Breast epithelium (tissue), 4 donors: ENCODE results near the gene ABCC4. TPM values are rescaled to one million over a fixed set of nuclear protein-coding genes. Genes with fewer than 3 reads are reported as not detected.

Source experiments
- DNase-seq, 2 donors: peaks; one replicate each; pipeline ENCODE4 v3.0.0-alpha.2; 2019; ENCODE audit warnings: low spot score in 2 of 2
- H3K27ac ChIP-seq, 2 donors: fragments of 200-600 bp; sonication (generic) in 1 of 2; one replicate each; pipeline ENCODE4 v1.5.1; 2016 to 2019; ENCODE audit warnings: mild to moderate bottlenecking in 1 of 2
- H3K27me3 ChIP-seq, 2 donors: fragments of 200-600 bp; sonication (generic) in 1 of 2; one replicate each; pipeline versions ENCODE4 v1.5.1 to v1.6.0; 2017 to 2019; ENCODE audit warnings: control low read depth in 1 of 2, mild to moderate bottlenecking in 1 of 2
- H3K36me3 ChIP-seq: fragments of 200-600 bp; one replicate; pipeline ENCODE4 v1.5.1; 2019
- H3K4me1 ChIP-seq, 2 donors: fragments of 200-600 bp; sonication (generic); one replicate each; pipeline ENCODE4 v1.5.1; 2016 to 2019; ENCODE audit warnings: control low read depth in 1 of 2
- H3K4me3 ChIP-seq, 3 donors: fragments of 200-600 bp; sonication (generic); 1 replicate in 2 of 3; 2 replicates in 1 of 3; pipeline ENCODE4 v1.5.1; 2016 to 2019; ENCODE audit warnings: mild to moderate bottlenecking in 3 of 3, moderate library complexity in 2 of 3
- H3K9me3 ChIP-seq, 2 donors: fragments of 200-600 bp; sonication (generic) in 1 of 2; one replicate each; pipeline ENCODE4 v1.5.1; 2016 to 2019; ENCODE audit warnings: control low read depth in 1 of 2
- POLR2A ChIP-seq: fragments of 450-650 bp; IDR thresholded peaks from one replicate; pipeline ENCODE4 v1.6.1; 2016; ENCODE audit warnings: antibody characterized with exemption, mild to moderate bottlenecking, moderate library complexity
- POLR2AphosphoS5 ChIP-seq, 3 donors: sonication (generic); formaldehyde crosslinking; IDR thresholded peaks; one replicate each; pipeline ENCODE4 v1.6.1; 2017; ENCODE audit warnings: antibody characterized with exemption in 3 of 3
- intact Hi-C: fragments of 100-400 bp; cut with DNase I; formaldehyde crosslinking; loops from one replicate; pipeline ENCODE4 v1.15.1; 2023; ENCODE audit warnings: low total_unique reads
- total RNA-seq, 3 donors: library from RNA; depleted of rRNA; stranded (reverse); fragments of >200 nt; gene quantifications; one replicate each; pipeline ENCODE4 v1.1.0, GENCODE V29; 2016
- TF ChIP-seq, protein P1 (sequence below), 3 donors: fragments of 450-650 bp; IDR thresholded peaks; one replicate each; pipeline ENCODE4 v1.5.1; 2016 to 2017; ENCODE audit warnings: antibody characterized with exemption in 3 of 3, mild to moderate bottlenecking in 3 of 3, moderate library complexity in 3 of 3

Gene ABCC4
- total RNA-seq, 3 donors from 2014 or later = 4.1 to 6.2 (median 4.5) TPM

- DNase-seq = no peak
- Histone ChIP-seq H3K9me3 (no peaks in the 10 kb centered on the region), H3K4me1 (no peaks in the 10 kb centered on the region), H3K27ac (no peak overlapping the region), H3K36me3 (no peaks in the 10 kb centered on the region), H3K4me3 (no peak overlapping the region), H3K27me3 (peaks cover 0 to 16% of the 10 kb centered on the region in 2 donors)
- intact Hi-C loops = no loop called here
- TF ChIP-seq POLR2AphosphoS5 (IDR thresholded peaks at IDR 0.05) (no peak), POLR2A (no peak)
- TF ChIP-seq, protein P1, sequence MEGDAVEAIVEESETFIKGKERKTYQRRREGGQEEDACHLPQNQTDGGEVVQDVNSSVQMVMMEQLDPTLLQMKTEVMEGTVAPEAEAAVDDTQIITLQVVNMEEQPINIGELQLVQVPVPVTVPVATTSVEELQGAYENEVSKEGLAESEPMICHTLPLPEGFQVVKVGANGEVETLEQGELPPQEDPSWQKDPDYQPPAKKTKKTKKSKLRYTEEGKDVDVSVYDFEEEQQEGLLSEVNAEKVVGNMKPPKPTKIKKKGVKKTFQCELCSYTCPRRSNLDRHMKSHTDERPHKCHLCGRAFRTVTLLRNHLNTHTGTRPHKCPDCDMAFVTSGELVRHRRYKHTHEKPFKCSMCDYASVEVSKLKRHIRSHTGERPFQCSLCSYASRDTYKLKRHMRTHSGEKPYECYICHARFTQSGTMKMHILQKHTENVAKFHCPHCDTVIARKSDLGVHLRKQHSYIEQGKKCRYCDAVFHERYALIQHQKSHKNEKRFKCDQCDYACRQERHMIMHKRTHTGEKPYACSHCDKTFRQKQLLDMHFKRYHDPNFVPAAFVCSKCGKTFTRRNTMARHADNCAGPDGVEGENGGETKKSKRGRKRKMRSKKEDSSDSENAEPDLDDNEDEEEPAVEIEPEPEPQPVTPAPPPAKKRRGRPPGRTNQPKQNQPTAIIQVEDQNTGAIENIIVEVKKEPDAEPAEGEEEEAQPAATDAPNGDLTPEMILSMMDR (IDR thresholded peaks at IDR 0.05) = no peak
These were observed 58.0 kb downstream of the ABCC4 start for GRCh38 chr13:95243207-95243606.

GRCh38 chr13:95241321-95241720 lies 59.9 kb downstream of the ABCC4 start:
- TF ChIP-seq POLR2A = no peak
- TF ChIP-seq, protein P1 (IDR thresholded peaks at IDR 0.05) = no peak
- TF ChIP-seq POLR2AphosphoS5 (IDR thresholded peaks at IDR 0.05) = no peak
- intact Hi-C loops = no loop called here
- no peak for DNase-seq
- Histone ChIP-seq H3K9me3 (no peaks in the 10 kb centered on the region), H3K27ac (no peak overlapping the region), H3K36me3 (no peaks in the 10 kb centered on the region), H3K4me1 (no peaks in the 10 kb centered on the region), H3K4me3 (no peak overlapping the region), H3K27me3 (peaks cover 0 to 21% of the 10 kb centered on the region in 2 donors)

DNA sequence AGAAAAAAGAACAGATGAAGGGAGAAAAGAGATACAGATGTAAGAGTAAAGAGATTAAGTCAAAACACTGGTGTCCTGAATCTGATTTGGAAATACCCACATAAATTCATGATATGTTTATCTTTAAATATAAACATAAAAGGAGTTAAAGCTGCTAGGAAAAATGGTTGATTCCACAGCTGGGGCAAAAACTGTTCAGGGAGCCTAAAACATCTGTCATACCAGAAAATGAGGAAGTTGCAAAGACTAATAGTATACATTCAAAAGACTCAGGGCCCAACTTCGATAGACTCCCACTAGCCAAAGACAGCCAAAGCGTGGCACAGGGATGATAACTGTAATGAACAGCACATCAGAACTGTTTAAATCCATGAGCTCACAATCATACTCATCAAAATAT lies 62.0 kb downstream of the ABCC4 start:
- no peak overlapping the region for H3K27ac ChIP-seq
- intact Hi-C loops = no loop called here
- H3K4me3 ChIP-seq = no peak overlapping the region
- DNase-seq = no peak
- TF ChIP-seq POLR2A (no peak), POLR2AphosphoS5 (IDR thresholded peaks at IDR 0.05) (no peak)
- TF ChIP-seq, protein P1 (IDR thresholded peaks at IDR 0.05) = no peak
- peaks cover 0 to 22% of the 10 kb centered on the region in 2 donors for H3K27me3 ChIP-seq
- no peaks in the 10 kb centered on the region for H3K4me1 ChIP-seq
- no peaks in the 10 kb centered on the region for H3K9me3 ChIP-seq
- no peaks in the 10 kb centered on the region for H3K36me3 ChIP-seq

DNA sequence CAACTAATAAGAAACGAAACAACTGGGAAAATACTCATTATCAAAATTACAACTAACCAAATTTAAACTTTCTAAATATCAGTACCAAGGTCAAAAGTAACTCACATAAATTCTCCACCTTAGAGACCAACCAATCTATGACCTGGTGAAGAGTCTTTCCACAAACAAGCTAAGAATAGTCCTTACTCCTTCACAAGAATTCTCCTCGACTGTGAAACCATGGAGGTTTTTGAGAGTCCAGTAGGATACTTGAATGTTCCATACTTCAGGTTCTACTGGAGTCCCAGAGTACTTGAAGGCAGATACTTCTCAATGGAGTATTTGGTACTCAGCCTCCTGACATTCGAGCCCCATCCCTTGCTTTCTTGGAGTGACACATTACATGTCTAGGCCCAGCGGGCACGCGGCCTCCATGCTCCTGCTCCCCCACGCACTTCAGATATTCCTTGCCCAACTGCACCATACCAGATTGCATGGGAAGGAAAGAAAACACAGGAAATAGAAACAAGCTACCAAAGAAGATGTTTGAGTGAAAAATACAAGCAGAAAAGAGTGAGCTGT lies 63.9 kb downstream of the ABCC4 start:
- H3K36me3 ChIP-seq = no peaks in the 10 kb centered on the region
- no peak for DNase-seq
- H3K27ac ChIP-seq = no peak overlapping the region
- TF ChIP-seq POLR2AphosphoS5 (IDR thresholded peaks at IDR 0.05) (no peak), POLR2A (no peak)
- TF ChIP-seq, protein P1 (IDR thresholded peaks at IDR 0.05) = no peak
- no peaks in the 10 kb centered on the region for H3K4me1 ChIP-seq
- peaks cover 0 to 11% of the 10 kb centered on the region in 2 donors for H3K27me3 ChIP-seq
- H3K9me3 ChIP-seq = no peaks in the 10 kb centered on the region
- intact Hi-C loops = no loop called here
- H3K4me3 ChIP-seq = no peak overlapping the region

DNA sequence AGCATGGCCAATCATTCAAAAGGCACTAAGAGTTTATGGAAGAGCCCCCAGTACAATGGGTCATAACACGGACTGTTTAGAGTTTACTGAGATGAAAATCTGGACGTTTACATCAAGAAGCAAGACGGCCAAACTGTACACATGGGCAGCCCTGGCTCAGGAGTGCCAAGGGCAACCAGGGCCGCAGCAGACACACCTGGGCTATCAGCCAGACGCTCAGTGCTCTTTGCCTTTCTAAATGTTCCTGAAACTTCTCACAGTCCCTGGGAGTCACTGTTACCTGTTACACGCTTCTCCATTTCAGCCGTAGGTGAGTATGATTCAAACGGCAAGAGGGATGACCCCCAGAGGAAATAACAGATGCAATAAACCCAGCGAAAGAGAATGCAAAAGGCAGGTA lies 64.5 kb downstream of the ABCC4 start:
- no peak for DNase-seq
- Histone ChIP-seq H3K4me3 (no peak overlapping the region), H3K27me3 (peaks cover 0 to 8% of the 10 kb centered on the region in 2 donors), H3K9me3 (no peaks in the 10 kb centered on the region), H3K4me1 (no peaks in the 10 kb centered on the region), H3K36me3 (no peaks in the 10 kb centered on the region), H3K27ac (no peak overlapping the region)
- intact Hi-C loops = no loop called here
- TF ChIP-seq, protein P1 (IDR thresholded peaks at IDR 0.05) = no peak
- TF ChIP-seq POLR2AphosphoS5 (IDR thresholded peaks at IDR 0.05) (no peak), POLR2A (no peak)
